Mesothelial cell of epicardium (in vitro differentiated cells): ENCODE results near the gene TMEM258. TPM values are rescaled to one million over a fixed set of nuclear protein-coding genes. Genes with fewer than 3 reads are reported as not detected.
A peak's percentile ranks its signal among the peaks of the same experiment; 100 is the strongest.

Experiments used
- DNase-seq, 2 experiments: peaks; one replicate each; pipeline ENCODE4 v3.0.0; 2021; ENCODE audit warnings: low spot score in 2 of 2; ENCODE audit not compliant: unreplicated experiment in 2 of 2
- H3K27ac Mint-ChIP-seq: 2 replicates; pipeline ENCODE4 v1.8.0; 2021; ENCODE audit warnings: mixed read lengths
- H3K27me3 Mint-ChIP-seq: 2 replicates; pipeline ENCODE4 v1.8.0; 2021; ENCODE audit warnings: low read depth, mixed read lengths
- H3K36me3 Mint-ChIP-seq: 2 replicates; pipeline ENCODE4 v1.8.0; 2021; ENCODE audit warnings: mixed read lengths
- H3K4me1 Mint-ChIP-seq: 2 replicates; pipeline ENCODE4 v1.8.0; 2021; ENCODE audit warnings: mixed read lengths
- H3K4me3 Mint-ChIP-seq: 2 replicates; pipeline ENCODE4 v1.8.0; 2021; ENCODE audit warnings: mild to moderate bottlenecking, moderate library complexity, mixed read lengths
- H3K9me3 Mint-ChIP-seq: 2 replicates; pipeline ENCODE4 v1.8.0; 2021; ENCODE audit warnings: mixed read lengths
- total RNA-seq: library from RNA; stranded (reverse); gene quantifications from 3 replicates; pipeline ENCODE4 v1.2.1, GENCODE V29; 2021
- TF ChIP-seq, protein P1 (sequence below): fragments of 200-600 bp; sonication (generic); IDR thresholded peaks from one replicate; pipeline ENCODE4 v1.5.0; 2021; ENCODE audit warnings: antibody characterized with exemption; ENCODE audit not compliant: unreplicated experiment

TMEM258 gene
- total RNA-seq, 1 donor from 2014 or later = 154 TPM

GRCh38 chr11:61805146-61805545 lies 12.7 kb upstream of the TMEM258 start:
- H3K4me1 Mint-ChIP-seq = peaks cover 12% of the 10 kb centered on the region
- TF ChIP-seq, protein P1, sequence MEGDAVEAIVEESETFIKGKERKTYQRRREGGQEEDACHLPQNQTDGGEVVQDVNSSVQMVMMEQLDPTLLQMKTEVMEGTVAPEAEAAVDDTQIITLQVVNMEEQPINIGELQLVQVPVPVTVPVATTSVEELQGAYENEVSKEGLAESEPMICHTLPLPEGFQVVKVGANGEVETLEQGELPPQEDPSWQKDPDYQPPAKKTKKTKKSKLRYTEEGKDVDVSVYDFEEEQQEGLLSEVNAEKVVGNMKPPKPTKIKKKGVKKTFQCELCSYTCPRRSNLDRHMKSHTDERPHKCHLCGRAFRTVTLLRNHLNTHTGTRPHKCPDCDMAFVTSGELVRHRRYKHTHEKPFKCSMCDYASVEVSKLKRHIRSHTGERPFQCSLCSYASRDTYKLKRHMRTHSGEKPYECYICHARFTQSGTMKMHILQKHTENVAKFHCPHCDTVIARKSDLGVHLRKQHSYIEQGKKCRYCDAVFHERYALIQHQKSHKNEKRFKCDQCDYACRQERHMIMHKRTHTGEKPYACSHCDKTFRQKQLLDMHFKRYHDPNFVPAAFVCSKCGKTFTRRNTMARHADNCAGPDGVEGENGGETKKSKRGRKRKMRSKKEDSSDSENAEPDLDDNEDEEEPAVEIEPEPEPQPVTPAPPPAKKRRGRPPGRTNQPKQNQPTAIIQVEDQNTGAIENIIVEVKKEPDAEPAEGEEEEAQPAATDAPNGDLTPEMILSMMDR = no peak
- no peak overlapping the region for H3K4me3 Mint-ChIP-seq
- H3K9me3 Mint-ChIP-seq = no peaks in the 10 kb centered on the region
- no peaks in the 10 kb centered on the region for H3K27me3 Mint-ChIP-seq
- H3K27ac Mint-ChIP-seq = no peak overlapping the region
- DNase-seq = no peak
- peaks cover 46% of the 10 kb centered on the region for H3K36me3 Mint-ChIP-seq

DNA sequence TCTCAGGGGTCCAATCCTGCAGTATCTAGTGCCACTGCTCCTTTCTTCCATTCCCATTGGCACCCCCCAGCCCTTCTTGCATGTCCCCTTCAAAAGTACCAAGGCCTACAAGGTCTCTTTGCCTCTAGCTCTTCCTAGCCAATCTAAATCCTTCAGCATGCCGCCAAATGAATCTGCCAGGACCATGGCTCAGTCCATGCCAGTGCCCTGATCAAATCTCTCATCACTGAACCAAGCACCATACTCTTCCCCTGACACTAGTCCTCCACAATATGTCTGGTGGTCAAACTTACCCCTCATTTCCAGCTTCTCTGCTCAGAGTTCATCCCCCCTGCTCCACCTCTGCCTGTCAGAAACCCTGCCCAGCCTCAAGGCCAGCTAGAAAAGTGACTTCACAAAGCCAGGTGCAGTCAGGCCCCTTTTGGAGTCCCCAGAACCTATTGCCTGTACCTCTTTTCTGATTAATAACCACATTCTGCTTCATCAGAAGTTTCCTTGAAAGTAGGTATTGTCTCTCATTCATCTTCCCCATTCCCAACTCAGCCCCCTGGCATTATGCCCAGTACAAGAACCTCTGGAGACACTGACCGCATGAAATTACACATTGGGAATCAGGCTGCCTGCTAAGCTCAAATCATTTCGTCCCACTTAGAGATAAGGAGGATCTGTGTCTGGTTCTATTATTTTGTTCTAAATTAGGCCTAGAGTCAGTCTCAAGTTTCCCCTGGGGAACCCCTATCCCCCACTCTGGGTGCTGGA lies 11.7 kb upstream of the TMEM258 start:
- Mint-ChIP-seq H3K4me3 (no peak overlapping the region), H3K27ac (peak overlapping the region; percentile 72), H3K4me1 (peaks cover 12% of the 10 kb centered on the region), H3K27me3 (no peaks in the 10 kb centered on the region), H3K9me3 (no peaks in the 10 kb centered on the region), H3K36me3 (peaks cover 41% of the 10 kb centered on the region)
- TF ChIP-seq, protein P1 = no peak
- no peak for DNase-seq

GRCh38 chr11:61802605-61803004 lies 10.2 kb upstream of the TMEM258 start:
- TF ChIP-seq, protein P1 = no peak
- H3K27me3 Mint-ChIP-seq = no peaks in the 10 kb centered on the region

DNA sequence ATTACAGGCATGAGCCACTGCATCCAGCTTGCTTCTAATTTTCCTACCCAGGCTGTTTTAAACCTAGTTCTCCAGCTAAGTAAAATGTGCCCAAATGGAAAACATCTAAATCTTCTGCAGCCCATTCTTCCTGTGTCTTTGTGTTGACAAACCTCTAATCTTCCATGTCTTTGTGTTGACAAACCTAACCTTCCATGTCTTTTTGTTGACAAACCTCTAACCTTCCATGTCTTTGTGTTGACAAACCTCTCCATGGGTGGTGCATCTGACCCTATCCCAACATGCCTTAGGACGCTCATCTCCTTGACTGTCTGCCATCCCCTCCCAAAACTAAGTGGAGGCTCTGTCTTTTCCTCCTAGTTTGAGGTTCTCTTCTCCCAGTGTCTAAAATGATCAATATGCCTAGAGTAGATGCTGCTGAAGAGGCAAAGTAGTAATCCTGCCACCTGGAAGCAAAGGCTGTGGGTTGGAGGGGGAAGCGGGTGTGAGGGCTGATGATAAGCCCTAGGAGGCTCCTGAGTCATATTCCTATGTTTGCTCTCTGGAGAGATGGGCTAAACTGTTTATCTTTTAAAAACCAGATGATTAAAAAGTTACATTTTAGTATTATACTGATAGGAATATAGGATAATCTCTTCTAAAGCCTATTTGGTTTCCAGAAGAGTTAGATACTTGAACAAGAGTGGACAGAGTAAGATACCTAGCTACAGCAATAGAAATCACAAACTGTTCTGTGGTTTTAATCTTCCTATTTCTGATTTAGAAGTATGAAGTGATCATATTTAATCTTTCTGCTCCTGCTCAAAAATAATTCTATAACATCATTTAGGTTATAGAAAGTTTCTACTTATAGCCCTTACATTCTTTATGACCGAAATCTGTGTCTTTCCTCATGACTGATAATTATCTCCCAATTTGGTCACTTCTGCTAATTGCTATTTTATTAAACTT lies 8.2 kb upstream of the TMEM258 start:
- no peaks in the 10 kb centered on the region for H3K27me3 Mint-ChIP-seq
- H3K27ac Mint-ChIP-seq = peak overlapping the region; percentile 43
- TF ChIP-seq, protein P1 = no peak
- no peak overlapping the region for H3K4me3 Mint-ChIP-seq
- H3K36me3 Mint-ChIP-seq = peaks cover 22% of the 10 kb centered on the region
- H3K4me1 Mint-ChIP-seq = peaks cover 18% of the 10 kb centered on the region
- no peak for DNase-seq
- H3K9me3 Mint-ChIP-seq = no peaks in the 10 kb centered on the region

More at GRCh38 chr11:61802605-61803004, 10.2 kb upstream of the TMEM258 start:
- Mint-ChIP-seq H3K36me3 (peaks cover 34% of the 10 kb centered on the region), H3K9me3 (no peaks in the 10 kb centered on the region), H3K4me1 (peaks cover 12% of the 10 kb centered on the region), H3K27ac (no peak overlapping the region), H3K4me3 (no peak overlapping the region)
- DNase-seq = no peak

- TF ChIP-seq, protein P1 = no peak
- H3K36me3 Mint-ChIP-seq = peaks cover 21% of the 10 kb centered on the region
- no peaks in the 10 kb centered on the region for H3K27me3 Mint-ChIP-seq
- peak overlapping the region; percentile 35 for H3K27ac Mint-ChIP-seq
- peaks cover 15% of the 10 kb centered on the region for H3K4me1 Mint-ChIP-seq
- no peak overlapping the region for H3K4me3 Mint-ChIP-seq
- DNase-seq = no peak
- H3K9me3 Mint-ChIP-seq = no peaks in the 10 kb centered on the region
These were observed 7.4 kb upstream of the TMEM258 start for GRCh38 chr11:61799665-61800284.
